Liver (tissue), 9 donors: ENCODE measurements around the gene SF3B1. TPM values are rescaled to one million over a fixed set of nuclear protein-coding genes. Genes with fewer than 3 reads are reported as not detected.

Source experiments
- DNase-seq: peaks from one replicate; pipeline ENCODE4 v3.0.0-alpha.2; 2017; ENCODE audit warnings: low spot score
- H3K27ac ChIP-seq, 2 donors: one replicate each; pipeline ENCODE4 v1.7.0; 2013; ENCODE audit warnings: inconsistent platforms in 2 of 2, low read length in 2 of 2, control low read depth in 1 of 2, low read depth in 1 of 2, mild to moderate bottlenecking in 1 of 2
- H3K27me3 ChIP-seq, 4 donors: one replicate each; pipeline versions ENCODE4 v1.6.1 to v1.7.0; 2013; ENCODE audit warnings: low read length in 3 of 4, inconsistent platforms in 1 of 4, mild to moderate bottlenecking in 1 of 4, moderate library complexity in 1 of 4; ENCODE audit not compliant: control insufficient read depth in 4 of 4, insufficient read depth in 4 of 4
- H3K36me3 ChIP-seq, 4 donors: one replicate each; pipeline versions ENCODE4 v1.6.1 to v1.7.0; 2013; ENCODE audit warnings: low read length in 3 of 4, mild to moderate bottlenecking in 3 of 4, low read depth in 1 of 4, moderate library complexity in 1 of 4; ENCODE audit not compliant: control insufficient read depth in 4 of 4, insufficient read depth in 3 of 4
- H3K4me1 ChIP-seq, 4 donors: one replicate each; pipeline versions ENCODE4 v1.6.1 to v1.7.0; 2013; ENCODE audit warnings: low read length in 3 of 4, mild to moderate bottlenecking in 3 of 4, moderate library complexity in 1 of 4; ENCODE audit not compliant: control insufficient read depth in 4 of 4, insufficient read depth in 4 of 4
- H3K4me3 ChIP-seq, 3 donors: one replicate each; pipeline versions ENCODE4 v1.6.1 to v1.7.0; 2013; ENCODE audit warnings: low read length in 3 of 3, control low read depth in 1 of 3, low read depth in 1 of 3, mild to moderate bottlenecking in 1 of 3
- H3K9ac ChIP-seq, 2 donors: one replicate each; pipeline ENCODE4 v1.7.0; 2013; ENCODE audit warnings: low read length in 2 of 2, mild to moderate bottlenecking in 2 of 2, moderate library complexity in 2 of 2, control low read depth in 1 of 2, low read depth in 1 of 2
- H3K9me3 ChIP-seq, 4 donors: one replicate each; pipeline versions ENCODE4 v1.6.1 to v1.7.0; 2013; ENCODE audit warnings: low read length in 3 of 4; ENCODE audit not compliant: control insufficient read depth in 4 of 4
- CTCF ChIP-seq: fragments of 150-350 bp; IDR thresholded peaks from 2 replicates; pipeline ENCODE4 v1.5.1; 2017; ENCODE audit warnings: improper control_type of control experiment, low read depth, low read length; ENCODE audit not compliant: missing input control
- EGR1 ChIP-seq, 2 donors: IDR thresholded peaks; 2 replicates each; pipeline ENCODE4 v1.6.1; 2016 to 2018; ENCODE audit warnings: antibody characterized with exemption in 2 of 2, low read depth in 2 of 2
- FOXA1 ChIP-seq: IDR thresholded peaks from 2 replicates; pipeline ENCODE4 v1.6.1; 2016; ENCODE audit warnings: antibody characterized with exemption
- GABPA ChIP-seq, 2 donors: IDR thresholded peaks in 1 of 2; conservative IDR thresholded peaks in 1 of 2; 2 replicates each; pipeline ENCODE4 v1.6.1; 2016; ENCODE audit warnings: antibody characterized with exemption in 2 of 2, mild to moderate bottlenecking in 1 of 2, moderate library complexity in 1 of 2
- HNF4A ChIP-seq, 2 donors: conservative IDR thresholded peaks; 2 replicates each; pipeline ENCODE4 v1.6.1; 2016; ENCODE audit warnings: antibody characterized with exemption in 2 of 2, mild to moderate bottlenecking in 2 of 2
- HNF4G ChIP-seq: IDR thresholded peaks from 2 replicates; pipeline ENCODE4 v1.6.1; 2016; ENCODE audit warnings: antibody characterized with exemption
- JUND ChIP-seq, 2 donors: IDR thresholded peaks; 2 replicates each; pipeline ENCODE4 v1.6.1; 2016; ENCODE audit warnings: antibody characterized with exemption in 2 of 2
- NR2F2 ChIP-seq: IDR thresholded peaks from 2 replicates; pipeline ENCODE4 v1.6.1; 2016; ENCODE audit warnings: antibody characterized with exemption
- RAD21 ChIP-seq, 2 donors: IDR thresholded peaks; 2 replicates each; pipeline ENCODE4 v1.6.1; 2016; ENCODE audit warnings: antibody characterized with exemption in 2 of 2, mild to moderate bottlenecking in 2 of 2
- REST ChIP-seq: IDR thresholded peaks from 2 replicates; pipeline ENCODE4 v1.6.1; 2016; ENCODE audit warnings: antibody characterized with exemption, mild to moderate bottlenecking
- RXRA ChIP-seq, 2 donors: IDR thresholded peaks; 2 replicates each; pipeline ENCODE4 v1.6.1; 2017 to 2018; ENCODE audit warnings: antibody characterized with exemption in 2 of 2, mild to moderate bottlenecking in 1 of 2
- SP1 ChIP-seq: IDR thresholded peaks from 2 replicates; pipeline ENCODE4 v1.6.1; 2018; ENCODE audit warnings: antibody characterized with exemption, mild to moderate bottlenecking
- TAF1 ChIP-seq: conservative IDR thresholded peaks from 2 replicates; pipeline ENCODE4 v1.6.1; 2016; ENCODE audit warnings: antibody characterized with exemption, mild to moderate bottlenecking
- ZBTB33 ChIP-seq: IDR thresholded peaks from 2 replicates; pipeline ENCODE4 v1.6.1; 2016; ENCODE audit warnings: antibody characterized with exemption
- WGBS: extraction: QIAGEN DNeasy Blood & Tissue Kit; methylation state at CpG from one replicate; pipeline ENCODE4 v1.1.7; 2013; 5-methylcytosine and 5-hydroxymethylcytosine counted together
- polyA plus RNA-seq, 2 donors: library from polyadenylated mRNA; stranded (reverse) in 1 of 2; unstranded in 1 of 2; fragments of 200-250 nt in 1 of 2; fragments of >200 nt in 1 of 2; fragmentation: Nextera tagmentation in 1 of 2; extraction: Ambion mirVana in 1 of 2; gene quantifications; one replicate each; pipeline versions ENCODE4 v1.2.1 to v1.2.3, GENCODE V29; 2013 to 2015
- total RNA-seq, 2 donors: library from RNA; depleted of rRNA; stranded (reverse); fragments of >200 nt; gene quantifications; one replicate each; pipeline ENCODE4 v1.2.3, GENCODE V29; 2014
- TF ChIP-seq, protein P1 (sequence below): IDR thresholded peaks from 2 replicates; pipeline ENCODE4 v1.6.1; 2016; ENCODE audit warnings: antibody characterized with exemption
- donor health status: healthy.
- donor health status: healthy.
- donor health status: healthy.
- donor health status: healthy.
- donor health status: healthy.

The SF3B1 gene
- total and polyA plus RNA-seq, 4 donors = 44.1 to 180 (median 139) TPM

DNA sequence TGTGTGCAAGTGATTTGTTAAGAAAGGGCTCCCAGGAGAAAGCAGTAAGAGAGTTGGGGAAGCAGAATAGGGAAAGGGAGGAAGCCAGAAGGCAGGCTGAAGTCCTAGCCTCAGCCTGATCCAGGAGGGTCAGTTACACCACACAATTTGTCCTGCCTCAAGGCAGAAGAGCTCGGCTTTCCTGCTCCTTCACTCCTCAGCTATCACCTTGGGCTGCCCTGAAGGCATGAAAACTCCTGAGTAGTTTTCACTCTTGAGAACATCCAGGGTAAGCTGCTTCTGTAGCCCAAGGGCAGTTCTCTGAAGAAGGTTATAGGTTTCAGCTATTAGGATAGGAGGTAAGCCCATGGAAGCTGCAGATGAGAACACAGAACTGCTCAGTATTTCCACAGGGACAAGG, 76.8 kb downstream of the SF3B1 start:
- no peak overlapping the region for H3K27ac ChIP-seq
- no peaks in the 10 kb centered on the region for H3K4me1 ChIP-seq
- WGBS = 90% methylated on average over 1 of the region's 1 CpG

More for the DNA sequence above, 76.8 kb downstream of the SF3B1 start:
- TF ChIP-seq HNF4G = no peak
- TF ChIP-seq GABPA (IDR thresholded peaks at IDR 0.05 in 1 of 2, conservative IDR thresholded peaks at IDR 0.05 in 1 of 2) = no peak
- TF ChIP-seq RAD21 (IDR thresholded peaks at IDR 0.05) = no peak
- no peak for TF ChIP-seq ZBTB33
- TF ChIP-seq HNF4A (conservative IDR thresholded peaks at IDR 0.05) = no peak
- TF ChIP-seq RXRA (IDR thresholded peaks at IDR 0.05) = no peak
- no peak for TF ChIP-seq JUND (IDR thresholded peaks at IDR 0.05)
- TF ChIP-seq NR2F2 = no peak
- no peak for TF ChIP-seq TAF1
- TF ChIP-seq, protein P1, sequence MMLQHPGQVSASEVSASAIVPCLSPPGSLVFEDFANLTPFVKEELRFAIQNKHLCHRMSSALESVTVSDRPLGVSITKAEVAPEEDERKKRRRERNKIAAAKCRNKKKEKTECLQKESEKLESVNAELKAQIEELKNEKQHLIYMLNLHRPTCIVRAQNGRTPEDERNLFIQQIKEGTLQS = no peak
- no peak for TF ChIP-seq REST
- no peak for TF ChIP-seq SP1
- no peak for TF ChIP-seq FOXA1
- TF ChIP-seq EGR1 (IDR thresholded peaks at IDR 0.05; ENCODE audit: low read depth in 2 of 2) = no peak
- no peak for TF ChIP-seq CTCF
- H3K27me3 ChIP-seq = no peaks in the 10 kb centered on the region
- H3K4me3 ChIP-seq = no peak overlapping the region
- no peak for DNase-seq
- no peak overlapping the region for H3K9ac ChIP-seq
- H3K9me3 ChIP-seq = no peaks in the 10 kb centered on the region
- no peaks in the 10 kb centered on the region for H3K36me3 ChIP-seq
